ENCODE results near the gene PDE6G.
"Not testable (repeated sequence)": the region's sequence is repeated elsewhere in the genome, so short reads cannot be mapped to it uniquely, and the experiment has no call there.

The PDE6G gene

DNA sequence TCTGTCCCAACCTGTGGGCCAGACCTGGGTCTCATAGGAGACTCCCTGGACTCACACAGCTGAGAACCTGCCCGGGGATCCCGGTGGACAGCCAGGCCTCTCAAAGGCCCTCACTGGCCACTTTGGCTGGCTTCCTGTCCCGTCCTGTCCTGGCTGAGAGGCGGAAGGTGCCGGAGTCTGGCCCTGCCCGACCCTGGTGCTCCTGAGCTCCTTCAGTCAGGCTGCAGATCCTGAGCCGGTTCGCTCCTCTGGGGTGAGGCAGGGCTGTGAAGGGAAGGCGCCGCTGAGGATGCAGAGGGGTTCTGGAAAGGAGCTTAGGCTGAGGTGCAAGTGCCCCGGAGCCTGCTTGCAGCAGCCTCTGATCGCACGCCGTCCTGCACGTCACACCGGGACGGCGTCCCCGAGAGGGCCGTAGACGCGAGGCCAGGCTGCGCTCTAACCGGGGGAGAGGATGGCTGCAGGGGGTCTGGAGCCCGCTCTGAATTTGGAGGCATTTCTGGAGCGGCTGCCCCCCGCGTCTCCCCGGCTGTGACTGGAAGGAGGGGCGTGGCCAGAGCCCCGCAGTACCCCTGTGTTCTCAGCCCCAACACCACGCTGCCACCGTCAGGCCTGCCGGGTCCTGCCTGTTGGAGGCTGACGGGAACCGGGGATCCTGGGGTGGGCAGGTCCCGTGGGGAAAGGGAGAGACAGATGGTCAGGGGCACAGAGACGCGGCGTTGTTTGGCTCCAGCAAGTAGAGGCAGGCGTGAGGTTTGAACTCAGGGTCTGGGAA lies 31.6 kb upstream of the PDE6G start:
- DNase-seq, result no peak

DNA sequence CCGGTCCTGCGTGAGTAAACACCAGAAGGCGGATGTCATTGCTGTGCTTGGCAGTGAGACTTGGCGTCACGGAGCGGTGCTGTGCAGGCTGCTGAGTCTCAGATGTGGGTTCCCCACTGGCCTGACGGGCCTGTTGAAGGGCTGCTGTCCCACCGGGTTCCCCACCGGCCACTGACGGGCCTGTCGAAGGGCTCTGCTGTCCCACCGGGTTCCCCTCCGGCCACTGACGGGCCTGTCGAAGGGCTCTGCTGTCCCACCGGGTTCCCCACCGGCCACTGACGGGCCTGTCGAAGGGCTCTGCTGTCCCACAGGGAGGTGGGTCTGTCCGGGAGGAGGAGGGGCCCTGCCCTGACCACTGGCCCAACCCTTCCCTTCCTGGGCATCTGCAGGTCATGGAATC lies 30.3 kb upstream of the PDE6G start:
- no peak for DNase-seq

DNA sequence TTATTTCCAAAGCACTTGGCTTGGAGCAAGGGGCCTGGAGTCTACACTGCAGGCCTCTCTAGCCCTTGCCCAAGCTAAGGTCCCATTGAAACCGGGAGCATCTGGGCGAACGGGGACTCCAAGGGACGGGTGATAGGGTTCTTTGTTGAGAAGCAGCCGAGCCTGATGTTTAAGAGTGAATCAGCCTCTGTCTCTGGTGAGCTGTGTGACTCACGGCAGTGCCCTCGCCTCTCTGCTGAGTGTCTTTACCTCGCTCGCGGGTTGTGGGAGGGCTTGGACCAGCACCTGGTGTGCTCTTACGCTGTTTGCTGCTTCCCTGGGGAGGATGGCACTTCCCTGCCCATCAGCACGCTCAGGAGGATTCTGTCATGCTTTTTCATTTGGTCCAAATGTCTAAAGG lies 28.8 kb upstream of the PDE6G start:
- DNase-seq, result no peak

DNA sequence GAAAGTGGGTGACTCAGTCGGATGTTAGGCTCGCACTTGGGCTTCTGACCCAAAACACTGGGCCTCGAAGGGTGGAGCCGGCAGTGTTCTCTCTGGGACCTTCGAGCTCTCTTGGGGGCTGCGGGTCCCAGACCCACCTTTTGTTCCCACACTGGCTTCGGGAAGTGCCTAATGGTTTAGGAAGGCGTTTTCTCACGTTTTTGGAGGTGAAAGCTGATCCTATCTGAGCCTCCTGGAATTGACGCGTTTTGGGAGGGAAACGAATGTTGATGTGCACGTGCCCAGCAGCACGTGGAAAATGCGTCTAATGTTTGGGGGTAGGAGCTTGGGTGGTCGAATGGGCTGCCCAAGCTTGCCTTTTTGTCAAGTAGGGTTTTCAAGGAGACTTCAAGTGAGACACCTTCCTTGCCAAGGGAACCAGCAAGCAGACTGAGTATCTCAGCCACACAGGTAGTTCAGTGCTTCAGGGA lies 28.1 kb upstream of the PDE6G start:
- DNase-seq, result no peak

DNA sequence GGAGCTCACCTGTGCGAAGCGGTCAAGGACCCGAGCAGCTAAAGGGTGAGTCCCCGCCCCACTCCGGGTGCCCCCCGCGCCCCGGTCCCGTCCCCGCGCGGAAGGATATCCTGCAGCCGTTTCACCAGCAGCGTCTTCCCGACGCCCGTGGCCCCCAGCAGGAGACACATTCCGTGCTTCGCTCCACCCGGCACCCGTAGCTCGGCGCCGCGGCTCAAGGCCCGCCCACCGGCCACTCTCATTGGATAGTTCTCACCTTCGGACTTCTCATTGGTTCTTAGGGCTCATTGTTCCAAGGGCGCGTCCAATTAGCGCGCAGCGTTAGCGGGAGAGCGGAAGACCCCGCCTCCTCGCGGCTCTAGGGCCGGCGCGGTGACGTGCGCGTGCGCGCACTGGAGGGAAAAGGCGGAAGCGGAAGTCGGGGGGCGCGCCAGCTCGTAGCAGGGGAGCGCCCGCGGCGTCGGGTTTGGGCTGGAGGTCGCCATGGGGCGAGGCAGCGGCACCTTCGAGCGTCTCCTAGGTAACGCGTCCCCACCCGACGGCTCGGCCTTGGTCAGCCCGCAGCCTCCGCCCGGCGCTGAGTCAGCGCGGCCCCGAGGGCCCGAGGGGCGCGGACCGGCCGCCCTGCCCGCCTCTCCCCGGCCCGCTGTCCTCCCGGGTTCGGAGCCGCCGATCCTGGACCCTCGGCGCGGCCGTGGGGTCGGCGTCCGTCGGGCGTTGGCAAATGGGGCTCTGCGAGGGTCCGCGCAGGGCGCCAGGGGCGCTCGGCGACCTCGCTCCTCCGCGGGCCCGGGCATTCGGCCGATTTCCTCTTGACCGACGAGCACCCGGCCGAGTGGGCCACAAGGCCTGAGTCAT lies 27.5 kb upstream of the PDE6G start, which contains the start of the genes ARL16 and HGS:
TSS of gene ARL16 (minus strand) at position 214 of the 858 bp plus-strand sequence. CDS start at position 170, 44 bp downstream.
TSS of gene HGS (plus strand) at position 428 of the 858 bp plus-strand sequence. CDS start at position 484, 56 bp downstream.
- peak; percentile 96 for DNase-seq

DNA sequence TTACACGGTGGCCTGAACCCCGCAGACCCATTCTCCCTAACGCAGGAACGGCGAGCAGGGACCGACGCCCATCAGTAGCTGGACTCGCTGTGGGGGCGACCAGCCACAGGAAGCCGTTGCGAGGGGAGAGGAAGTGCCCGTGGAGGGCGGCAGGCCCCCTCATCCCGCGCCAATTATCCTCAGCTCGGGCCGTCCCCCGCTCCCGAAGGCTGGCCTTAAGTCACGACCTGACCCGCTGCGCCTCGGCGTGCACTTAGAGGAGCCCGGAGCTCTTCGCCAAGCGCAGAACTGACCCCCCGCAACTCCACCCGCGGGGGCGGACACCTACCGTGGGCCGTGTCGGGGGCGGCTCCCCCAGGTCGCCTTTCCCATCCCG lies 26.9 kb upstream of the PDE6G start:
- DNase-seq, result no peak

DNA sequence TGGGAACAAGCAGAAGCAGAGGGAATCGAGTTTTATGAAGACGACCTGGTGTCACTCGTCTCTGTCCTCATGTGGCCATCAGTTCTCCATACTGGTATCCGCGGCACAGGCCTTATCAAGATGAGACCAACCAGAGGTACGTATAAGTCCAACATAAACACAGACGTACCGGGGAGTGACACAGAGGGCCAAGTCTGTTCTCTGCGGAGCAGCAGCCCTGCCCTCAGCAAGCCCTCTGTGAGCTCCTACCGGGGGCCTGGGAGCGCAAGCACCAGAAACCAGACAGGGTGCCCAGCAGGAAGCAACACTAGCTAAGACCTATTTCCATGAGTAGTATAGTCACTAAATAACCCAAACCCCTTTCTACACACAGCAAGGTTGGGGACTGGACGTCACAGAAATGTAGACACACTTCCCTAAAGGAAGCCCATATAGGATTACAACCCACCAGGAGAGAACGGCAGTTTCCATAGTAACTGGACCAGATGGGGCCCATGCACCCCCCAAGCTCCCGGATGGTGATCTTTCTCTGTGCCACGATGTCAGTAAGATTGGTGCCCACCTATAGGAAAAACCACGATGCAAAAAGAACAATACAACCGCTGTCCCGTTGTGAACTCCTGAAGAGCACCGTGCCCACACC lies 26.3 kb upstream of the PDE6G start:
- no peak for DNase-seq

DNA sequence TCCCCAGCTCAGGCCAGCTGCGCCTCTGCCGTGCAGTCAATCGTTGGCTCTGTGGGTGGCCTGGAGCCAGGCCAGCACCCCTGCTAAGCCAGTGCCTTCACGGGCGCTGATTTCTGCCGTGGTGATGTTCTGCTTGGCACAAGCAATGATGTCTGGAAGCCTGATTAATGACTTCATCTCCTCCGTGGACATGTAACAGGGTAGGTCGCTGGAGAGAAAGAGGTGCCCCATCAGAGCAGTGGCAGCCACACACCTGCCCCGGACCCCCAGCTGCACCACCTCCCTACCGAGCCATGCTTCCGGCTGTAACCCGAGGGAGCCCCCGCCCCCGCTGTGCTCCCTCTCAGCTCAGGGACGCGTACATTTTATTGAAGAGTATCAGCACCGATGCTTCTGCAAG lies 25.3 kb upstream of the PDE6G start:
- no peak for DNase-seq

DNA sequence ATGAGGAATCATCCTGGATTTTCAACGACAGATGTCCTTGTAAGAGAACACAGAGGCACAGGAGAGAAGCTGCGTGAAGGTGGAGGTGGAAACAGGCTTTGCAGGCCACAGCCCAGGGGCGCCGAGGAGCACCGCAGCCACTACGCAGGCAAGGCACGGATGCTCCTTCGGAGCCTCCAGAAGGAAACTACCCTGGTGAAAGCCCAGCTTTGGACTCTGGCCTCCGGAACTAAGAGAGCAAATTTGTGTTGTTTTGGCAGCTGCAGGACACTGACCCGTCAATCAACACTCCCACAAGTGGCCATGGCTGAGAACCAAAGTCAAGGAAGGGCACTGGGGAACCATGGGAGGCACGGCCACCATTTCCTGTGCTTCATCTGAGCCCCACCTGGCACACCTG lies 23.8 kb upstream of the PDE6G start:
- DNase-seq, result no peak

DNA sequence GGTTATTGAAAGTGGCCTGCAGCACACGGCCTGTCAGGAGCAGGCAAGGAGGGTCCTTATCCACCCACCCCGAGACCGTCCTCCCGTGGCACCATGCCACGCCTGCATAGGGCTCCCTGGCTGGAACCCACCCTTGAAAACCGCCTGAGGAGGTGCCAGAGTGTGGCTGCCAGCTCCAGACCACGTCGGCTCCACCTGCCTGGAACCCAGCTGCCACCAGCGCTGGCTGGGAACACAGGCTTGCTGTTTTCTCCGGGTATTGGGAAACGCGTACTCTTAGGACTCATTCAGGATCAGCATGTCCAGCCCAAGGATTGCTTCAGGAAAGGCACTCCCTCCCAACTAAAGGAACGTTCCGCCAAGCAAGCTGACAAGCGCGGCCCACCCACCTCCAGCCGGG lies 20.6 kb upstream of the PDE6G start:
- DNase-seq, result no peak

DNA sequence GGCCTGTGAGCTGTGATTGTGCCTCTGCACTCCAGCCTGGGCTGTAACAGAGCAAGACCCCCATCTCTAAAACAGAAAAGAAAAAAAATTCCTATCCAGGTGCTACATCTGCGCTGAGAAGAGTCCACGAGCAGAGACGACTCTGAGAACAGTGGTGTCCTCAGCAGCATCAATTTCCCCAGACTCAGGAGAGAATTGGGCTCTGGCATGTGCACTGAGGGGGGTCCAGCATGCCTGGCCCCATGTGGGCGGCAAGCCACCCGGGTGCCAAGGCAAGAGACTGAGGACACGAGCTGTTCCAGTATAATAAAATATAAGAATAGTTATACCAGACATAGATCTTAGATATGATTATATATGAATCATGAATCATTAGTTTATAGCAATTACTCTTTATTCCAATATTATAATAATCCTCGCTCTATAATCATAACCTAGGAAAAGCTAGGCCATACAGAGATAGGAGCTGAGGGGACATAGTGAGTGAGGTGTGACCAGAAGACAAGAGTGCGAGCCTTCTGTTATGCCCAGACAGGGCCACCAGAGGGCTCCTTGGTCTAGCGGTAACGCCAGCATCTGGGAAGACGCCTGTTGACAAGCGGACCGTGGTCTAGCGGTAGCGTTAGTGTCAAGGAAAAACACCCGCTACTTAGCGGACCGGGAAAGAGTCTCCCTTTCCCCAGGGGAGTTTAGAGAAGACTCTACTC lies 19.3 kb upstream of the PDE6G start:
- DNase-seq, result not testable (repeated sequence)

DNA sequence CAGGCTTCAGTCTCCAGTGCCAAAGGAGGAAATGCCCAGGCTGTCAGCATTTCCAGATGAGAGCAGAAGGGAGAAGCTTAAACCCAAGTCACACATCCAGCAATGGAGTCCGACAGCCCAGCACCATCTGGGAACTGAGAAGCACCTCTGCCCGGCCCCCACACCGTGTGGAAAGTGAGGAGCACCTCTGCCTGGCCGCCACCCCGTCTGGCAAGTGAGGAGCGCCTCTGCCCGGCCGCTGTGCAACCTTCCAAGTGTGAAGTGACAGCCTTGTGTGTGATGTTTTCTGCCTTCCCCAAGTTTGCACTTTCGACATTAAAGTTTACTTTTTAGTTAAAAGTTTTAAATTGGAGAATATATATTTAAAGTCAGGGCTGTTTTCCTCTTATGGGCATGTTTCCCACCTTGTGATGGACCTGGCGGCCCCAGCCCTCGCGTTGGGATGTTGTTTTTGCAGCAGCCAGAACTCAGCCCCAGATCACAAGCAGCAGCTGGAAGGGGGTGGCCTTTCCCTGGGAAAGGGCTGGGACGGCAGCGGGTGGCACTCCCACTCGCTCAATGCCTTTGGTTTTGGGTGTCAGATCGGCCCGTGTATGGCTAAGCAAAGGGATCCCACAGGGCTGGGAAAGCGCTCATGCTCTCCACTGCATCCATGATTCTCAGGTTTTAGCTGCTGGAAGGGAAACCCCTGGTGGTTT lies 17.4 kb upstream of the PDE6G start:
- no peak for DNase-seq

DNA sequence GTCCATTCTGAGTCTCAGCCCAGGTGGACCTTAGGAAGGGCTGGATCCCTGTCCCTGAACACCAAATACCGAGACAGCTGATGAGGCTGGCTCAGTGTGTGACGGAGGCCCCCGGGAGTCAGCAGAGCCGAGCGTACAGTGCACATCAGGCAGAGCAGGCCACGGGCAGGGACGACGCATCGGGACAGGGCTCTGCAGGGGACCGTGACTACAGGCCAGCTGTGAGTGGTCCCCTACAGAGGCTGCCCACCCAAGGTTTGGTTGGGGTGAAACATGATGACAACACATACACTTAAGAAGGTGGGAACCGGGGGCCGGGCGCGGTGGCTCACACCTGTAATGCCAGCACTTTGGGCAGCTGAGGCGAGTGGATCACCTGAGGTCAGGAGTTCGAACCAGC lies 16.6 kb upstream of the PDE6G start:
- no peak for DNase-seq

DNA sequence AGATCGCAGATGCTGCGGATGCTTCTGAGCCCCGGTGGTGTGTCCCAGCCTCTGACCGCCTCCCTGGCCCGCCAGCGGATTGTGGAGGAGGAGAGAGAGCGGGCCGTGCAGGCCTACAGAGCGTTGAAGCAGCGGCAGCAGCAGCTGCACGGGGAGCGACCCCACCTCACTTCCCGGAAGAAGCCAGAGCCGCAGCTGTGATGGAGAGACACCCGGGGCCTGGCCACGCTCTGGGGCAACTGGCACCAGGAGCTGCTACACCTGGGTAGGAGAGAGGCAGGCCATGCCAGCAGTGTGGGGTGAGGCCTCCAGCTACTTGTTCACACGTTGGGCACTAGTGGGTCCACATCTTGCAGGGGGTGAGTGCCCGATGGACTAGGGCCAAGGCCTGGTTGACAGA lies 16.2 kb upstream of the PDE6G start:
- no peak for DNase-seq

DNA sequence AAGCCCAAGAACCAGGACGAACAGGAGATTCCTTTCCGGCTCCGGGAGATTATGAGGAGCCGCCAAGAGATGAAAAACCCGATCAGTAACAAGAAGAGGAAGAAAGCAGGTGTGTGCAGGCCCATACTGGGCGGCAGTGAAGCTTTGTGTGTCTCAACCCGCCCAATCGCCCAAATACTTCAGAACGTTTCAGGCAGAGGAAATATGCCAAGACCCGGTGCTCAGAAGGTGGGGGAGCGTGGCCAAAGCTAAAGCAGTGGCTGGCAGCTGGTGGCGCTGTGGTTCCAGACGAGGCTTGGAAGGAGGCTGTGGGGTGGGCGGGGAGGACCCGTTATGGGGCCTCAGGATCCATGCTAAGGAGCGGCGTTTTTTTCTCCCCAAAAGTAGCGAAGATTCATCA lies 11.4 kb upstream of the PDE6G start:
- no peak for DNase-seq

DNA sequence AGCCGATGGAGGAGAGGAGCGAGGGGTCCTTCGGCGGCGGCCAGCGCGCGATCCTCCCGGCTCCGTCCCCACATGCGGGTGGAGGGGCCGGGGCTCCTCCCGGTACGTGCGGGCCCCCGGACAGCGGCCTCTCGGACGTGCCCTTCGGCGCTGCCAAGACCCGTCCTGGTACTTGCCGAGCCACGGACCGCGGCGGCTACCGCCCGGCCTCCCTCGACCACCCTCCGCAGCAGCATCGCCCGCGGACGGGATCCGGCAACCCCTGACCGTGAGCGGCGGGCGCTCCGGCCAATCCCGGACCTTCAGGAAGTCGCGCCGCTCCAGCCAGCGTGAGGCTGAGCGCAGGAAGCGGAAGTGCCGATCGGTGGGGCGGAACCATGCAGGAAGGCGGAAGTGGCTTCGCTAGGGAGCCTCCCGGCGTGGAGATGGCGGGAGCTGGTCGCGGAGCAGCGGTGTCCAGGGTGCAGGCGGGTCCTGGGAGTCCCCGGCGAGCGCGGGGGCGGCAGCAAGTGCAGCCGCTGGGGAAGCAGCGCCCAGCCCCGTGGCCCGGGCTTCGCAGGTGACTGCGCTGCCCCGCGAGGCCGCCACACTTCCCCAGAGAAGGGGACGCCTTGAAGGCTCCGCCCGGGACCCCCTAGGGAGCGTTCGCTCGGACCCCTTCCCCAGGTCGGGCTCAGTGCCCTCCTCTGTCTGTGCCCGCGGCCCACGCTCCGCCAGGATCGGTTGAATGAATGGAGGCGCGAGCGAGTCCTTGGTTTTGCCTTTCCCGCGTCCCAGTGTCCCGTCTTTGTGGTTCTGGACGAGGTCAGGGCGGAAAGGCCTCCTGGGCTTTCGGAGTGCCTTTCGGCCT lies 10.2 kb upstream of the PDE6G start, which contains the start of the genes CCDC137 and OXLD1:
TSS of gene CCDC137 (plus strand) at position 396 of the 850 bp plus-strand sequence. CDS start at position 426, 30 bp downstream.
TSS of gene OXLD1 (minus strand) at position 264 of the 850 bp plus-strand sequence. CDS start at position 236, 28 bp downstream.
- DNase-seq, result peak; percentile 87

DNA sequence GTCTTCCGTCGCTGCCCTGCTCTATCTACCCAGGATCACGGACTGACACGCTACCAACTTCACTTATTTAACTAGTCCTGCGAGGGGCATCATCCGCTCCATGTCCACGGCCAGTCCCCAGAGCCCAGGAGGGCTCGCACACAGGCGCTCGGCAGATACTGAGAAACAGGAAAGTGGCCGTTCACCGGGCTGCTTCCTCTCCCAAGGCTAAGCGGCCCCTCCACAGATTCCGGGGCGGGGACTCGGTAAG lies 9.7 kb upstream of the PDE6G start:
- no peak for DNase-seq

DNA sequence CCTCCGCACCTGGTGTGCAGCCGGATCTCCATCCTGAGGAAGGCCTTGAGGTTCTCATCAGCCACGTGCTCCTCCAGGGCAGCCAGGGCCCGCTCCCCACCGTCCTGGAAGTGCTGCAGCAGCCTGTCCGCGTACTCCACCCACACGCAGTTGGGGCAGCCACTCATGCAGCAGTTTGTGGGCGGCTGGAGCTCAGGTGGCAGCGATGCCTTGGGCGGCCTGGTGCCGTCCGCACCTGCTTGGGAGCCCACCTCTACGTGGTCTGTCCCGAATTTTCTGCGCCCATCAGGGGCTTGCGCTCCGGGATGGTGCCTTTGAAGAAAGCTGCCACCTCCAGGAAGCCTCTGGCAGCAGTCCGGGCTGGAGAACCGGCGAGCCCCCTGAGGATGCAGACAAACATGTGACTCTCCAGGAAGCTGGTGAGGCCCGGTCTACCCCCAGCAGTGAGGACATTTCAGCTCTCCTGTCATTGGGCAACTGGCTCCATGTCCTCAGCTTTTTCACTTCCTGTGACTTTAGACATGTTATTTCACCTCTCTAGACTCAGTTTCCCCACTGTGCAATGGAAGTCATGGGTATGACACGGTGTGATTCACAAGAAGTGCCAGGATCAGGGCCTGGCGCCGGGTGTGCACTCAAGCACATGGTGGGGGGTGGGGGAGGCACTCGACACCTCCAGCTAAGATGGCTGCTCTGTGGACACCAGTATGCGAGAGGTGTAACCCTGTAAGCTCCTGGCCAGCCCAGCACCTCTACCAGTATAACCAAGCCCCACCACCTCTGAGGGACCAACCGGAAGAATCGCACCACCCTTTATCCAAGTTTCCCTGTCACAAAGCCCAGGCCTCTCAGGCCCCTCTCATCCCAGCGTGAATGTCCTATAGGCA lies 9.1 kb upstream of the PDE6G start:
- DNase-seq, result no peak

DNA sequence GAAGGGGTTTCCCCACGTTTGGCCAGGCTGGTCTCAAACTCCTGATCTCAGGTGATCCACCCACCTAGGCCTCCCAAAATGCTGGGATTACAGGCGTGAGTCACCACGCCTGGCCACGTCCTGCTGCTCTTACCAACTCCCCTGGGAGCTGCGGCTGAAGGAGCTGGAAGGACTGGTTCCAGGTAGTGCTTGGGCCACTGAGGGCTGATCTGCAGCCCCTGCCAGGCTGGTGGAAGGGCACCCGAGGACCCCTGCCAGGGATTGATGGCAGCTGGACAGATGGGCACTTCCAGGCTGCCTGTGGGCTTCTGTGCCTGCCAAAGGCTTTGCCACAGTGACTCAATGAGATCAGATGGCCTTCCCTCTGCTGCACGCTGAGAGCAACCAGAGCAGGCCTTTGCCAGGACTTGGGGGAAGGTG lies 7.7 kb upstream of the PDE6G start:
- no peak for DNase-seq

DNA sequence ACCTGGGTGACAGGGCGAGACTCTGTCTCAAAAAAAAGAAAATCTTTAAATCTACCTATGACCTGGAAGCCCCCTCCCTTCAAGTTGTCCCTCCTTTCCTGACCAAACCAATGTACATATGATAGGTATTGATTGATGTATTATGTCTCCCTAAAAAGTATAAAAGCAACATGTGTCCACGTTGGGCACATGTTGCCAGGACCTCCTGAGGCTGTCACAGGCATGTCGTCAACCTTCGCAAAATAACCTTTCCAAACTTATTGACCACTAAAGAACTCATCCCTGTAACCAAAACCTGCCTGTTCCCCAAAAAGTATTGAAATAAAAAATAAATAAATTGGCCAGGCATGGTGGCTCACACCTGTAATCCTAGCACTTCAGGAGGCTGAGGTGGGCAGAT lies 5.7 kb upstream of the PDE6G start:
- DNase-seq, result no peak
